Measurements from ENCODE around the gene IGFBP1. TPM values are rescaled to one million over a fixed set of nuclear protein-coding genes. Genes with fewer than 3 reads are reported as not detected.

Gene IGFBP1
- total RNA-seq, 4 donors from 2014 or later: not detected

- TF ChIP-seq POLR2A (IDR thresholded peaks at IDR 0.05) (no peak), CTCF (IDR thresholded peaks at IDR 0.05) (no peak)
- Histone ChIP-seq H3K36me3 (no peaks in the 10 kb centered on the region), H3K9me3 (no peaks in the 10 kb centered on the region), H3K27me3 (peaks cover 11% of the 10 kb centered on the region), H3K4me3 (replicated peaks in 1 of 3) (no peak overlapping the region), H3K27ac (no peak overlapping the region), H3K4me1 (peaks cover 0 to 10% of the 10 kb centered on the region in 2 donors)
- WGBS, 2 donors: 88 to 93% methylated on average over 6 of the region's 6 CpGs
- intact Hi-C loops (cut with DNase I): no loop called here
- no peak for DNase-seq
Measured at GRCh38 chr7:45892407-45893035, 4.2 kb downstream of the IGFBP1 start.

- WGBS, 2 donors: 76 to 82% methylated on average over 5 of the region's 5 CpGs
- Histone ChIP-seq H3K36me3 (no peaks in the 10 kb centered on the region), H3K9me3 (no peaks in the 10 kb centered on the region), H3K4me1 (peaks cover 0 to 5% of the 10 kb centered on the region in 2 donors), H3K27ac (no peak overlapping the region), H3K27me3 (peaks cover 7% of the 10 kb centered on the region), H3K4me3 (replicated peaks in 1 of 3) (no peak overlapping the region)
- intact Hi-C loops (cut with DNase I): no loop called here
- DNase-seq: no peak
- TF ChIP-seq POLR2A (IDR thresholded peaks at IDR 0.05): no peak
- TF ChIP-seq CTCF (IDR thresholded peaks at IDR 0.05): no peak
Measured at GRCh38 chr7:45893374-45893995, 5.2 kb downstream of the IGFBP1 start.

- Histone ChIP-seq H3K4me1 (no peaks in the 10 kb centered on the region), H3K36me3 (no peaks in the 10 kb centered on the region), H3K27me3 (peaks cover under 1% of the 10 kb centered on the region), H3K4me3 (replicated peaks in 1 of 3) (no peak overlapping the region), H3K27ac (no peak overlapping the region), H3K9me3 (no peaks in the 10 kb centered on the region)
- intact Hi-C loops (cut with DNase I): no loop called here
- no peak for DNase-seq
- TF ChIP-seq CTCF (IDR thresholded peaks at IDR 0.05) (no peak), POLR2A (IDR thresholded peaks at IDR 0.05) (no peak)
- WGBS, 2 donors: 72 to 86% methylated on average over 4 of the region's 4 CpGs
Measured at GRCh38 chr7:45893996-45894664, 5.8 kb downstream of the IGFBP1 start.

GRCh38 chr7:45894665-45895062 is 6.4 kb downstream of the IGFBP1 start:
- no peak overlapping the region for H3K4me3 ChIP-seq (replicated peaks in 1 of 3)
- TF ChIP-seq POLR2A (IDR thresholded peaks at IDR 0.05) (no peak), CTCF (IDR thresholded peaks at IDR 0.05) (no peak)
- H3K27ac ChIP-seq: no peak overlapping the region
- no peak for DNase-seq
- intact Hi-C loops (cut with DNase I): no loop called here
- no peaks in the 10 kb centered on the region for H3K9me3 ChIP-seq
- H3K36me3 ChIP-seq: no peaks in the 10 kb centered on the region
- no peaks in the 10 kb centered on the region for H3K4me1 ChIP-seq
- no peaks in the 10 kb centered on the region for H3K27me3 ChIP-seq

Data from thyroid gland (tissue), 4 donors.